ENCODE results near the gene KCNG3.

DNA sequence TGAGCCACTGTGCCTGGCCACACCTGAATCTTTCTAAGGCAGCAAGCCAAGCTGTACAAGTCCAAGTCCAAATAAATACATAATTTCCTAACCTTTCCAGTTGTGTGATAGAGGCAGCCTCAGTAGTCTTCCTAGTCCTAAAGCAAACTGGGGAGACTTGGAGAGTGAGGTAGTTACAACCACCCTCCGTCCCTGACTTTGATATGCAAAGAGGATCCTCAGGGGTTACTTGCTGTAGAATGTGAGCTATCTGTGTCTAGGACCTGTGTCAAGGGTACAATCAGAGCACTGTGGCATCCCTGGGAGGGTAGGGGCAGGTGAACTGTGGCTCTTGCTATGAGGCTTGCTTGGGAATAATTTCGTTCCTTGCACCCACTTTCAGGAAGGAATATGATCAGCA is 28.3 kb upstream of the KCNG3 start:
- TF ChIP-seq, protein P1, sequence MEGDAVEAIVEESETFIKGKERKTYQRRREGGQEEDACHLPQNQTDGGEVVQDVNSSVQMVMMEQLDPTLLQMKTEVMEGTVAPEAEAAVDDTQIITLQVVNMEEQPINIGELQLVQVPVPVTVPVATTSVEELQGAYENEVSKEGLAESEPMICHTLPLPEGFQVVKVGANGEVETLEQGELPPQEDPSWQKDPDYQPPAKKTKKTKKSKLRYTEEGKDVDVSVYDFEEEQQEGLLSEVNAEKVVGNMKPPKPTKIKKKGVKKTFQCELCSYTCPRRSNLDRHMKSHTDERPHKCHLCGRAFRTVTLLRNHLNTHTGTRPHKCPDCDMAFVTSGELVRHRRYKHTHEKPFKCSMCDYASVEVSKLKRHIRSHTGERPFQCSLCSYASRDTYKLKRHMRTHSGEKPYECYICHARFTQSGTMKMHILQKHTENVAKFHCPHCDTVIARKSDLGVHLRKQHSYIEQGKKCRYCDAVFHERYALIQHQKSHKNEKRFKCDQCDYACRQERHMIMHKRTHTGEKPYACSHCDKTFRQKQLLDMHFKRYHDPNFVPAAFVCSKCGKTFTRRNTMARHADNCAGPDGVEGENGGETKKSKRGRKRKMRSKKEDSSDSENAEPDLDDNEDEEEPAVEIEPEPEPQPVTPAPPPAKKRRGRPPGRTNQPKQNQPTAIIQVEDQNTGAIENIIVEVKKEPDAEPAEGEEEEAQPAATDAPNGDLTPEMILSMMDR (IDR thresholded peaks at IDR 0.05), result no peak
- TF ChIP-seq POLR2A (IDR thresholded peaks at IDR 0.05), result no peak
